ENCODE results near the gene DHRS7. TPM values are rescaled to one million over a fixed set of nuclear protein-coding genes. Genes with fewer than 3 reads are reported as not detected.

The DHRS7 gene
- total and polyA plus RNA-seq, 2 of the 8 experiments (the other 6 are each of a cell fraction or from before 2014, with no cell fraction given) = 10.8 to 27.5 TPM

- H3K79me1 ChIP-seq (ENCODE audit: low read depth, low read length) = no peaks in the 10 kb centered on the region; the same call in 1 of the 2 replicates
- no peak overlapping the region for H2BK20ac ChIP-seq (ENCODE audit: low read length)
- no peak overlapping the region for H3K4ac ChIP-seq (replicated peaks; ENCODE audit: insufficient read length, low read depth, low read length)
- no peak overlapping the region for H4K91ac ChIP-seq (replicated peaks; ENCODE audit: insufficient read length, low read length)
- POLR2A ChIA-PET (ENCODE audit: partially characterized antibody) = no interaction called here
- no peak overlapping the region for H2BK15ac ChIP-seq (ENCODE audit: low read length)
- H3K23ac ChIP-seq (ENCODE audit: insufficient read length) = no peak overlapping the region
- H3K27me3 ChIP-seq (replicated peaks in 1 of 4; ENCODE audit: control insufficient read depth in 3 of 4, extremely low read depth in 1 of 4, insufficient read depth in 3 of 4, low read length in 3 of 4) = no peaks in the 10 kb centered on the region
- no peaks in the 10 kb centered on the region for H3K9me3 ChIP-seq (ENCODE audit: insufficient read depth in 2 of 2, low read depth in 1 of 2, low read length in 1 of 2)
- no peaks in the 10 kb centered on the region for H3K23me2 ChIP-seq (ENCODE audit: low read depth, low read length)
- H3K4me2 ChIP-seq (ENCODE audit: insufficient read depth in 1 of 2, low read depth in 2 of 2, low read length in 2 of 2) = no peak overlapping the region
- no peak overlapping the region for H3K27ac ChIP-seq (ENCODE audit: low read depth, low read length)
- no peak overlapping the region for H4K8ac ChIP-seq (ENCODE audit: extremely low read depth, insufficient read depth, low read length)
- H3K9ac ChIP-seq (replicated peaks in 1 of 4; ENCODE audit: extremely low read depth in 1 of 4, low read depth in 3 of 4, low read length in 3 of 4) = no peak overlapping the region
- no peak overlapping the region for H4K5ac ChIP-seq (ENCODE audit: insufficient read length, low read depth, low read length)
- H3K36me3 ChIP-seq (ENCODE audit: control insufficient read depth in 2 of 4, insufficient read depth in 4 of 4, low read length in 3 of 4) = peaks cover 0 to 28% (median 4%) of the 10 kb centered on the region in 4 experiments; a peak in 5 of 8 replicates
- no peak overlapping the region for H2AFZ ChIP-seq (ENCODE audit: low read length)
- H2BK120ac ChIP-seq (replicated peaks; ENCODE audit: low read depth, low read length) = no peak overlapping the region
- H3K4me3 ChIP-seq (ENCODE audit: extremely low read depth in 1 of 4, insufficient read depth in 2 of 4, low read depth in 3 of 4, low read length in 4 of 4) = no peak overlapping the region
- TF ChIP-seq CTBP2 (IDR thresholded peaks at IDR 0.05; ENCODE audit: borderline replicate concordance, insufficient read depth, insufficient read length, low read length) = no peak
- no peak for TF ChIP-seq SP2 (IDR thresholded peaks at IDR 0.05; ENCODE audit: low read length)
- TF ChIP-seq ATF3 (IDR thresholded peaks at IDR 0.05; ENCODE audit: insufficient read depth, low read depth, low read length) = no peak
- no peak for TF ChIP-seq GABPA (IDR thresholded peaks at IDR 0.05; ENCODE audit: borderline replicate concordance, insufficient read depth, low read length)
- TF ChIP-seq TBP (IDR thresholded peaks at IDR 0.05; ENCODE audit: low read depth, low read length) = no peak
- TF ChIP-seq SIRT6 (IDR thresholded peaks at IDR 0.05; ENCODE audit: low read length) = no peak
- no peak for TF ChIP-seq FOSL1 (IDR thresholded peaks at IDR 0.05; ENCODE audit: insufficient read depth, low read depth, low read length)
- TF ChIP-seq MAFK (IDR thresholded peaks at IDR 0.05; ENCODE audit: low read depth, low read length) = no peak
- TF ChIP-seq SAP30 (IDR thresholded peaks at IDR 0.05; ENCODE audit: insufficient read depth, insufficient replicate concordance, low read length) = no peak
- H2AK5ac ChIP-seq (ENCODE audit: low read depth, low read length) = no peak overlapping the region
- CTCF ChIA-PET (ENCODE audit: partially characterized antibody) = interaction anchor here (0.8 to 1.2 kb wide), 2 partner anchors 18 to 72 kb away, joined by 3 to 4 read pairs; no protein-coding TSS in a partner anchor
- FAIRE-seq (no peak), DNase-seq (ENCODE audit: low read depth in 1 of 2, low spot score in 2 of 2) (no peak)
- H3K18ac ChIP-seq (ENCODE audit: extremely low read depth, low read length) = no peak overlapping the region
- no peak overlapping the region for H2BK12ac ChIP-seq (ENCODE audit: low read depth, low read length)
- H3K4me1 ChIP-seq (replicated peaks in 1 of 4; ENCODE audit: control insufficient read depth in 3 of 4, insufficient read depth in 4 of 4, low read length in 3 of 4) = no peaks in the 10 kb centered on the region
- no peak overlapping the region for H3K14ac ChIP-seq (ENCODE audit: insufficient read length)
- no peak overlapping the region for H3K56ac ChIP-seq (replicated peaks; ENCODE audit: insufficient read length, low read depth, low read length)
- H4K20me1 ChIP-seq (replicated peaks in 1 of 2; ENCODE audit: control insufficient read depth in 1 of 2, insufficient read depth in 2 of 2, low read length in 2 of 2) = peaks cover 0 to 2% of the 10 kb centered on the region in 2 experiments
- H2BK5ac ChIP-seq (ENCODE audit: low read depth, low read length) = no peak overlapping the region
- 100% methylated on average over 2 of the region's 2 CpGs; no CpG with 5 or more reads in 1 of the 2 experiments for WGBS, 2 experiments (ENCODE audit: extremely low coverage in 1 of 2, insufficient coverage in 1 of 2, insufficient read length in 1 of 2, insufficient replicate concordance in 2 of 2, low coverage in 1 of 2, low lambda C conversion rate in 2 of 2, missing lambda C conversion rate in 1 of 2)
- H3K79me2 ChIP-seq (ENCODE audit: control insufficient read depth in 1 of 2, insufficient read depth in 2 of 2, low read length in 2 of 2) = peaks cover 0 to 24% of the 10 kb centered on the region in 2 experiments; a peak in 2 of 4 replicates
These were observed 53.5 kb downstream of the DHRS7 start for GRCh38 chr14:60111732-60112131.
